NCI-H2107 (cell line): ENCODE measurements around the gene DDX54.
"Not testable (repeated sequence)": the region's sequence is repeated elsewhere in the genome, so short reads cannot be mapped to it uniquely, and the experiment has no call there.

Experiments used
- DNase-seq: peaks from one replicate; lab custom pipeline; 2025; lab: John Stamatoyannopoulos, UW

The DDX54 gene

DNA sequence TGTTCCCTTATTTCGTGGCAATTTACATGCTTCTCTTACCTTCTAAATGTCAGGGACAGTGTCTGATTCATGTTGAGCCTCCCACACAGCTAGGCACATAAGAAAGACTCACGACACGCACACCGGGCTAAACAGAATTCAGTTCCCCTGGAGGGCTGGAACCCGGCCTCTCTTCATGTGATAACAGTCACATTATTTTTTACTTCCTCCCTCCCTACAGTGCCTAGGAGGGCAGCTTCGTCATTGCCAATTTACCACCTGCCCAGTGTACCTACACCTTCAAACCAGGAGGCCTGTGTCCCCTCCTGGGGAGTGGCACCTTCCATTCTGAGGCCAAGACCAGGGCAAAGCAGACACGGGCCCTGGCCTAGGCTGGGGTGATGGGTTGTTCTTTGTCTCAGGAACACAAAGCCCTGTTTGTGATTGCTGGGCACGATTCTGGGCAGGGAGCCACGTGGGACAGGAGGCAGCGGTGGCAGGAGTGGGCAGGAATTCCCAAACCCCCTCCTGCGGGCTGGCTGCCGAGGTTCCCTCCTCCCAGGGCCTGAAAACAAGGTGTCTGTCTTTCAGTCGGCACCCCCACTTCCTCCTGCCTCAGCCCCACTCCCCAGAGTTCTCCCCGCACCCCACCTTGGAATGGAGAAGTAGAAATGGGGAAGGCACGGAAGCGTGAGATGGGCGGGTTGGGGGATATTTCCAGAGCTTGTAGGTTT is 42.9 kb downstream of the DDX54 start:
- no peak for DNase-seq

DNA sequence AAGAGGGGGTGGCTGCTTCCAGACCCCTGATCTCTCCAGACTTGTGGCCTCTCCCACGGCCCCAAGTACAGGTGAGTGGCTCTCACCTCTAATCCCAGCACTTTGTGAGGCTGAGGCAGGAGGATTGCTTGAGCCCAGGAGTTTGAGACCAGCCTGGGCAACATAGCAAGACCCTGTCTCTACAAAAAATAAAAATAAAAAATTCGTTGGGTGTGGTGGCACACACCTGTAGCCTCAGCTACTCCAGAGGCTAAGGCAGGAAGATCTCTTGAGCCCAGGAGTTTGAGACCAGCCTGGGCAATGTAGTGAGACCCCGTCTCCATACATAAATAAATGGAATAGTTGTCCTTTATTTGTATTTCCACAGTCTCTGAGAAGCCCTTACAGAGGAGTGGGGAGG is 43.6 kb downstream of the DDX54 start:
- not testable (repeated sequence) for DNase-seq

DNA sequence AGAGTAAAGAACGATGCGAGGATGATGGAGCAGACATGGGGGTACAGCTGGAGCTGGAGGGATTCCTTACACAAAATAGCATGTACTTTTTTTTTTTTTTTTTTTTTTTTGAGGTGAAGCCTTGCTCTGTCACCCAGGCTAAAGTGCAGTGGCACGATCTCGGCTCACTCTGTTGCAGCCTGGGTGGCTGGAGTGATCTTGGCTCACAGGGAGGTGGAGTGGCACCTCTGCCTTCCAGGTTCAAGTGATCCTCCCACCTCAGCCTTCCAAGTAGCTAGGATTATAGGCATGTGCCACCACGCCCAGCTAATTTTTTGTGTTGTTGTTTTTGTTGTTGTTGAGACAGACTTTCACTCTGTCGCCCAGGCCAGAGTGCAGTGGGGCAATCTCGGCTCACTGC is 44.6 kb downstream of the DDX54 start:
- DNase-seq, result no peak

DNA sequence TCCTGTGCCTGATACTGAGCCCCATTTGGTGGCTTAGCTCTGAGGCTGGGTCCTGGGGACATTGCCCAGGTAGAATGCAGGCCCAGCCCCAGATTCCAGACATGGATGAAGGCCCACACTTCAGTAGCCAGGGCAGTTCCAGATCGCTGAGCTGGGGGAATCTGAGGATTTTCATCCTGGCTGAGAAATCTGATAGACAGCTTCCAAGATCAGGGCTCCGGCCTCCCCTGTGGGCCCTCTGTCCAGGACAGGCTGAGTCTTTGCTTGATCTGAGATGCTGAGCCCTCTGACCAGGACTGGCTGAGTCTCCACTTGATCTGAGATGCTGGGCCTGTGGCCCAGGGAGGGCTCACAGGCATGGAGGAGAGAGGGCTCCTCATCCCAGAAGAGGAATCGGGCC is 46.5 kb downstream of the DDX54 start:
- DNase-seq, result no peak

DNA sequence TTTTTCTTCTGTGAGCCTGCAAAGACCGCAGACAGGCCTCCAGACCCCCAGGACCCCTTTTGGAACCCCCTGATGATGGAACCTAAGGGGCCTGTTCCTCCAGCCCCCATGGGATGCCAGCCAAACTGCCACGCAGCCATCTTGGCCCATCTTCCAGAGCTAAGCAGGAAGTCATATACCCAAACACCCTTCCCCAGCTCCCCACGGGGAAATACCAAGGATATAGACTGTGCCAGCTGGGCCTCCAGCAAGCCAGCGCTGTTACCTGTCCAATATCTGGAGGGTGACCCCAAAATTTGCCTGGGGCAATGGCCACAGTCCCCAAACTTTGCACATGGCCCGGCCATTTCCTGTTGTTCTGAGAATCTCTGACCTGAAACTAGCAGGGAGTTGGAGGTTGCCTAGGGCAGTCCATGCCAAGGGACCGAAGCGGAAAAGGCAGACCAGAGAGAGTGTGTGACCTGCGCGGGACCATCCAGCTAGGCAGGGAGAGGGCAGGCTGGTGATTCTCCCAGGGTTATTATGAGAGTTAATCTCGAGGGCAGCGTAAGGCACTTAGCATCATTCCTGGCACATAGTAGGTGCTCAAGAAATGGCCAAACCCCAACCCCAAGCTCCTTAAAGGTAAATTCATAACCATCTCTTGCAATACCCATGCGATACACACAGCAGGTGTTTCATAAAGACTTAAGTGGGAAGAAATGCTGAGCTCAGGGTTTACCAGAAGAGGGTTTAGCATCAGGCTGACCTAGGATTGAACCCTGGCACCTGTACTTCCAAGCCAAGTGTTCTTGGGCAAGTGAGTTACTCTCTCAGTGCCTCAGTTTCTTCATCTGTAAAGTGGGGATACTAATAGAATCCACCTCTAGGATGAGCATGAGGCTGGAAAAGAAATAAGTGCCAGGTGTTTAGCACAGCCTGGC is 47.2 kb downstream of the DDX54 start:
- DNase-seq, result no peak

DNA sequence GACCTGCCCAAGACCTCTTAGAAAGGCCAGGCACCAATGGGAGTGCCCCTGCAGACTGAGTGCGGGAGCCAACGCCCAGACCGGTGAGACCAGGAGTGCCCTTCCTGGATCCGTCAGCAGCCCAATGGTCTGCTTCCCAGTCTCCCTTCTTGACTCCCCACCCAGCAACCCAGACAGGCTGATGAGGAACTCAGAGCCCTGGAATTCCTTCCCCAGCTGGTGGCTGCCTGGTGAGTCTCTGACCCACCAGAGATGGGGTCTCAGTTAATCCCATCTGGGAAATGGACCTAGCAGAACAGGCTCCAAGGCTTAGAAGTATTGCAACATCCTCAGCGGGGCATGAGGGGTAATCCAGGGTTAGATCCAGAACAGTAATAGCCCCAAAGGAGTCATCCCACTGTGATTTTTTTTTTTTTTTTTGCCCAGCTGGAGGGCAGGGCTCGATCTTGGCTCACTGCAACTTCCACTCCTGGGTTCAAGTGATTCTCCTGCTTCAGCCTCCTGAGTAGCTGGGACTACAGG is 48.2 kb downstream of the DDX54 start:
- no peak for DNase-seq

DNA sequence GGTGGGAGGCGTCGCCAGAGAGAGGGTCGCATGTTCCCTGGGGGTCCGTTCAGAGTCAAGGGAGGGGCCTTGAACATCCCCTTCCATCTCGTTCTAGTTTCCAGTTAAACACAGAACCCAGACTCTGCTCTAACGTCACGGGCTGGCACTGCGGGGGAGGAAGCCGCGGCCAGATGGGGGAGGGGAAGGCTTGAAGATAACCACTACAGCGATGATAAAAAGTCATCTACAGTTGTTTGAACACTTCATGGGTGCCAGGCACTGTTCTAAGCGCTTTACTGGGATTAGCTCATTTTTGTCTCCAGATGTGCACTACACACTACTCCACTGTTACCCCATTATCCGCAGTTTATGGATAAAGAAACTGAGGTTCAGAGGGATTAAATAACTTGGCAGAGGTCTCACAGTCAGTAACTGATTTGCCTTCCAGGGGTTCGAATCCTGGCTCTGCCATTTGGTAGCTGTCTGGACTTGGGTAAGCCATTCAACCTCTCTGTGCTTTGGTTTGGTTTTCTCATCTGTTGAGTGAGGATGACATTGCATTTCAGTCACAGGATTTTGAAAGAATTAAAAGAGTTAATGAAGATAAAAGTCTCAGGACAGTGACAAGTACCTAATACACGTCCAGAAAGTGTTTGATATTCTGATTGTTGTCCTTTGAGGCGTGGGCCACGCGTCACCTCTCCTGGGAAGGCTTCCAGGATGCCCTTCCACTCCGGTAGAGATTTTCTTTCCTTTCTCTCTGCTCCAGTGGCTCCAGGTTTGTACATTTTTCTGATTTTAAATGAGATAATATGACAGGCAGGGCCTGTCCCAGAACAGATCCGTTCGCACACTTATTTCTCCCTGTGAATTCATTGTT is 48.9 kb downstream of the DDX54 start:
- no peak for DNase-seq

DNA sequence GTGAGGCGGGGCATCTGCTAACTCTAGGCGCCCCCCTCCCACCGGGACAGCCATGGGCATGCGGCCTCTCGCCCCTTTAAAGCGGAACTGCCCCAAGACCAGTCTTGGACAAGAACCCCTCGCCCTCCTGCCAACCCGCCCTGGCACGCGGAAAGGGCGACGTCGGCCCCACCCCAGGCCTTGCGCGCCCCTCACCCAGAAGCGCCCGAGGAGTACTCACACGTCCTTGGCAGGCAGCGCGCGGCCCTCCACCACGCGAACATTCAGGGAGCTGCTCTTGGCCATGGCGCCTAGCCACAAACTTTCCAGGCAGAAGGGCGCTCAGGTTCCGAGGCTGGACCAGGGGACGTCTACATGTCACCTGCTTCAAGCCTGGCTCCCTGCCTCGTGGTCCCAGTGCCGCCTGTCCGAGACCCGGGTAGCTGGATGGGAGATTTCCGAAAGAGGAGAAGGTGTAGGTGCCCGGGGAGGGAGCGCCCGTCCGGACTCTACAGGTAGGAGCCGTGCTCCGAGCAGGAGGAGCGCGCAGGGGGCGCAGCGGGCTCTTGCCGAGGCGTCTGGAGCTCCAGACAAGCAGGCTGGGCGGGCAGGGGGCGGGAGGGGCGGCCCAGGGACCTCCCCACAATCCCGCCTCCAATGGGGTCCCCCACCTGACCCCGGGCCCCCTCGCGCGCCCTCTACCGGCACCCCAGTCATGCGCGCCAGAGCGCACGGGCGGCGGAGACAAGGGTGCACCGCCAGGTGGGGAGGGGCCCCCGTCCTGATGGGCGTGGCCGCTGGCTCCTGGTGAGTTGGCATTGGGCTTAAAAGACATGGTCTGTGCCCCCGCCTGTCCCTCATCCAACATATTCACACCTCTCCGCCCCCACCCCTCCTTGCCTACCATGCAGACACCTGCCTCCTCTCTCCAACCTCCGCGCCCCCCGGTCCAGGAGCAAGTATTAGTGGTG is 49.8 kb downstream of the DDX54 start, which contains the start of gene RASAL1:
RASAL1 (minus strand) TSS at position 584 of the 950 bp plus-strand sequence; CDS start at position 285, 299 bp downstream.
- peak; percentile 69 for DNase-seq

DNA sequence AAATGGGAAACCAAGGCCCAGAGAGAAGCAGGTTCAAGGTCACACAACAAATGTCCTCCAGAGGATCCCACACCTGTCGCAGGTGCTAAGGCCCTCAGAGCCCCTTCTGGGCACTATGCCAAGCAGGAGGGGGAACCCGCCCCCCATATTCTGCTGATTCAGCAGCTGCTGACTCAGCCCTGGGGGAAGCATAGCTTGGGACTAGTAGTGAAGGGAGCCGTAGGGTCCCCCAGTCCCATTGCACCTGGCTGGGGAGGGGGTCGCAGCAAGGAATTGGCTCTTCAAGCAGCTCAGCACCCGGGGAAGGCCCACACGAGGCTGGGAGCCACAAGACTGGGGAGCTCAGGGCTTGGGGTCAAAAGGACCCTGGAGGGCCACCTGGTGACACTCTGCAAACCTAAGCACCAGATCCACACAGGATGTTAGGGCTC is 50.7 kb downstream of the DDX54 start:
- no peak for DNase-seq

DNA sequence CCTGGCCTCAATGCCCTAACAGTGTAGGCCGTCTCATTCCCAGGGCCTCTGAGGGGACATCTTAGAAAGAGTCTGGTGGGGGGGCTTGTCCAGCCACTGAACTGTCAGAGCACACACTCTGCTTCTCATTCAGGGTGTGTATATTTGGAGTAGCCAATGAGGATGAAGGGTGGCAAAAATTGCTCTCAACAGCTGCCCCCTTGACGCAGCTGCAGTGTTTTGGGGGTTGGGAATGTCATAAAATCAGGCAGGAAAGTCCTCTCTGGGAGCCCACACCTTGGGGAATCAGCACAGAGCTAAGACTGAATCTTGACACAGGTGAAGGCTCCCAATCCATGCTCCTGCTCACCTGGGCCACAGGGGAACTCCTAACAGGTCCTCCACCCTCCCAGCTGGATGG is 51.2 kb downstream of the DDX54 start:
- DNase-seq, result no peak

DNA sequence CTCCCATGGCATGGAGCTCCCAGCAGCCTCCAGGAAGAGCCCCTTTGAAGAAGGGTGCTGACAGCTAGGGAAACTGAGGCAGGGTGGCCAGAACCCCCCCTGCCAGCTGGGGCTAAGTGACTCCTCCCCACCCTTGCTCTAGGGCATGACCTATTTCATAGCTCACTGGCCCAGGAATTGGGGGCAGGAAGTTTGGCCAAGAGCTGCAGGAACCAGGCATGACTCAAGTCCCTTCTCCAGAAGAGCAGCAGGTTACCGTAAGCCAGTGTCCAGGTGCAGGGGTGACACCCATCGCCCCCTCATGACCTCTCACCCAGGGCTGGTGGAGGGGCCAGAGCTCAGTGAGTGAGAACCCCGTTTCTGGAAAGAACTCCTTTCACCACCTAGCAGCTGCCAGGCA is 51.6 kb downstream of the DDX54 start:
- no peak for DNase-seq

DNA sequence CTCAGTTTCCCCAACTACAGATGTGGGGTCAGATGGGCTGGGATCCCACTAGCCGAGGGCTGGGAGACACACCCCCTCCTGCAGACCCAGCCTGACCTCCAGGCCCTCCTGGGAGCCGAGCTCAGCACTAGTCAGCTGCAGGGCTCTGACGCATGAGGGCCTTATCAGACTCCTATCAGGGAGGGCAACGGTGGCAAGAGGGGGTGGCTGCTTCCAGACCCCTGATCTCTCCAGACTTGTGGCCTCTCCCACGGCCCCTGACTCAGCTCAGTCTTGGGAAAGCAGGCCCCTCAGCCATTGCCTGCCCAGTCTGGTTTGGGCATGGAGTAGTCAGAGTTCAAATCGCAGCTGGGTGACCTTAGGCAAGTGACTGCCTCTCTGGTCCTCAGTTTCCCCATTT is 52.2 kb downstream of the DDX54 start:
- no peak for DNase-seq

DNA sequence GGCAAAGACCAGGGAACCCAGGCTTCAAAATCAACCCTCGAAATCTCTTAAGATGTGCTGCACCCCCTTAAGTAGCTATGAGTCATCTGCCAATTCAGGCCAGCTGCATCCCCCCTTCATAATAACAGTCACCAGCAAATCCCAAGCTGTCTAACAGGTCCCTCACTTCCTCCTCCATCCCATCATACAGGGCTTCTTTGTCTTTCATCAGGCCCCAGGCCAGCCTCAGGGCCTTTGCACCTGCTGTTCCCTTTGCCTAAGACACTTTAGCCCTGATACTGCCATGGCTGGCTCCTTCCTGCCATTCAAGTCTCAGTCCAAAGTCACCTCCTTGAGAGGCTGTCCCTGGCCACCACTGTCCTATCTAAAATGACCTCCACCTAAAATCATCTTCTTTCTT is 53.7 kb downstream of the DDX54 start:
- no peak for DNase-seq

DNA sequence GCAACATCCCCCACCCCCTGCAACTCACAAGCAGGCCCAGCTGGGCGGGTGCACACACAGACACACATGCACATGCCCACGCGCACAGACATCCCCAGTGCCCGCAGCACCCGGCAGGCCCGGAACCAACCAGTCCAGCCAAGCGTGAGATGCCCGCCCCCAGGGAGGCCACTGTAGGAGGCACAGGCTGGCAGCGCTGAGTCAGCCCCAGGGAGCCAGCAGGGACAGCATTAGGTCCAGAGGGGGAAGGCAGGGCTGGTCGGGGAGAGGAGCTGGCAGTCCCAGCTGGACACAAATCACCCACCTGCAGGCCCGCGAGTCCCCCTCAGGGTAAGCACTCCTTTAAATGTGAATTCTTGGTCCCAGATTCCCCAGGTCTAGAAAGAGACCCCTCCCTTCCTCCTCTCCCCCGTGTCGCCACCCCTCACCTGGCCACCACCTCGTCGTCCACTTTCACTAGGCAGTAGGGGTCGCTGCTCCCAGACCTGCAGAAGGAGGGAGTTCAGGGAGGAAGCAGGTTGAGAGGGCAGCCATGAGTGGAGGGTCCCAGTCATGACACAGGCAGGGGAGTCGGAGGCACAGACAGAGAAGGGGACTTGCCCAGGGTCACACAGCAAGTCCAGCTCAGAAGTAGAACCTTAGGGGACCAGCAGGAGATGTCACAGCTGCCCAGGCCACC is 54.7 kb downstream of the DDX54 start:
- DNase-seq, result peak; percentile 36

DNA sequence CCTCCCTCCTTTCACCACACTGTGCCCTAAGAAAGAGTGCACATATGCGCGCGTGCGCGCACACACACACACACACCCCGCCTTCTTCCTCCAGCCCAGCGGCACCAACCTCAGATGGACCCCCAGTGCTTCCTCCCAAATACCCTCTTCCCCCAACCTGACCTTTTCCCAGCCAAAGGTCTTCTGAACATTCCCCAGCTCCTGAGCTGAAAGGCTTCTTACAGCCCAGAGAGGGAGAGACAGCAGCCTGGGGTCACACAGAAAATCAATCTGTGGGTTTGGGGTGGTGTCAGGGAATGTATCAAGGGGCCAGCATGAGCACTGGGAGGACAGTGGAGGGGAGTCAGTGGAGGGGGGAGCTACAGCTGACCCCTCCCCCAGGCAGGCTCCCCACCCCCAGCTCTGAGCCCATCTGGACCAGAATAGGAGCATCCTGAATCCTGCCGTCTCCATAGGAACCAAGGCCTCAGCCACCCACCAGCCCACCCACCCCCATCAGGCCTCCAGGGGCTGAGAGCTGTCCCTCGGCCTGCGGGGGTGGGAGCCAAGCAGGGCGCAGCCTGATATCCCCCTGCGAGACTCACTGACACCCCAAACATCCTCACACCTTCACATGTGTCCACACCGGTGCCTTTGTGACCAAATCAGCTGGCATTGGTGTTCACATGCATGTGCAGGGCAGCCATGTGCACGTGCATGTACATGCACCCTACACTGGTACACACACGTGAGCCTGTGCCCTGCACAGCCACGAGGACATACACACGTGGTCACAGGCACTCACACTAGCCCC is 55.4 kb downstream of the DDX54 start:
- DNase-seq, result no peak

DNA sequence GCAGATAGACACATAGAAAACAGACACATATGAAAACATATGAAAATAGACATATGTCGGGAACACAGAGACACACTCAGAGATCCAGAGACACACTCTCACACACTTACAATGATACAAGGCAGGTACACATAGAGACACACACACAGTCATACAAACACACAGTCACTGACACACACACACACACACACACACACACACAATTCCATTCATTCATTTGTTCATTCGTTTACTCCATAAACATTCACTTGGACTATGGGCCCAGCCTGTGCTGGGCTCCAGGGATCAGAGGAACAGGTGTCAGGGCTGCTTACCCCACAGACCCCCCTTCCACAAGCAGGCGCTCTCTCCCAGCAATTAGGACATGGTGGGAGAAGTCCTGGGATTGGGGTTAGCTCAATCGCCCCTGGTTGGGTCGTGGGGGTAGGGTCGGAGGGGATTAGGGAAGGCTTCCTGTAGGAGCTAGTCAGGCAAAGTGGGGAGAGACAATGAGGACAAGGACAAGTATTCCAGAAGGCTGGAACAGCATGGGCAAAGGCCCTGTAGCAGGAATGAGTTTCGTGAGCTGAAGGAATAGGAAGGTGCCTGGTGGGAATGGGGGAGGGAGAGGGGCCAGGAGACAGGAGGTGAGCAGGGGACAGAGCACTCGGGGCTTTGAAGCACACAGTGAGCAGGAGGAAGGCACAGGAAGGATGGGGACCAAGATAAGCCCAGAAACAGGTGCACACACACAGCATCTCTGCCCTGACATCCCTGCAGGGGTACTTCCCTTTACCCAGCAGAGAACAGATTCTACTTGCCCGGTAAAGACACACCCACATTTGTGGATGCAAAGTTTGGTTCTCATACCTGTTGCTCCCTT is 56.2 kb downstream of the DDX54 start:
- no peak for DNase-seq

DNA sequence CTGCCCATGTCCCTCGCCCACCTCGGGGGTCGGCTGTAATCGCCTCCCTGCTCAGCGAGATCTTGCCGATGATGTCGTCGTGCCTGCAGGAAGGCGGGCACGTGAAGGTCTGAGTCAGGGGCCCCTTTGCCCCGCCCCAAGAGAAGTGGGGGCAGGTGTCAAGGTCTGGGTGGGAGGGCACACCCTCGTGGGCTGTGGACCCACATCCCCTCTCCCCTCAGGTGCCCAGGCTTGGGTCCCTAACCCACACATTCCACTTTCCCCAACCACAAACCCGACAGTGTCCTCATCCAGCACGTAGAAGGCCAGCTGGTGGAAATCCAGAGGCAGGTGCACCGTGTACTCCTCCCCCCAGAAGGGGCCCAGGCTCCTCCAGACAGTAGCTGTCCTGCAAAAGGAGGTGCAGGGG is 57.5 kb downstream of the DDX54 start:
- DNase-seq, result no peak

DNA sequence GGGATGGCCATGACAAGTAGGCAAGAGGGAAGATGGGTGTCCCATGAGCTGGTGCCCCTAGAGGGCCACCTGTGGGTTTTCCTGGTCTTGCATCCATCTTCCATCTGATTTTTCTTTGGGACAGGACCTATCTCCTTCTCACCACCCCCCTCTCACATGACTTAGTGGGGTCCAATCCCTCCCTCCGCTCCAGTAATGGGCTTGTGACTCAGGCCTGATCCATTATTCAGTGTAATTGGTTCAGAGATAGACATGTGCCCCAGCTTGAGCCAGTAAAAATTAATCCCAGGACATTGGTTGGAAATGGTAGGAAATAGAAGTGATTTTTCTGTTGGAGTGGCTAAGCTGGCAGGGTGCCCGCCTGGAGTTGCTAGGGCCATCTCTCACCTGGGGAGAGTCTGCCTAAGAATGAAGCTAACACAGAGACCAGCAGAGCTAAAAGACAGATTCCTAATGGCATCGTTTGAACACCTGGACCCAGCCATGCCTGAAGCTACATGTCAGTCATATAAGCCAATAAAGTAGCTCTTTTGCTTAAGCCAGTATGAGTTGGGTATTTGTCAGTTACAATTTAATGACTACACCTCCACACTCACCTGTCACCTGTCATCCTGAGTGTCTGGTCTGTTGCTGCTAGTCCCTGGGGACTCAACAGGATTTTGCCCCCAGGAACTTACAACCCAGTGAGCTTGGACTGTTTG is 64.5 kb downstream of the DDX54 start:
- no peak for DNase-seq
